Measurements from ENCODE around the gene CORO1C. TPM values are rescaled to one million over a fixed set of nuclear protein-coding genes. Genes with fewer than 3 reads are reported as not detected.

The CORO1C gene
- total RNA-seq, 4 donors from 2014 or later: 24.7 to 47.6 (median 30.9) TPM

DNA sequence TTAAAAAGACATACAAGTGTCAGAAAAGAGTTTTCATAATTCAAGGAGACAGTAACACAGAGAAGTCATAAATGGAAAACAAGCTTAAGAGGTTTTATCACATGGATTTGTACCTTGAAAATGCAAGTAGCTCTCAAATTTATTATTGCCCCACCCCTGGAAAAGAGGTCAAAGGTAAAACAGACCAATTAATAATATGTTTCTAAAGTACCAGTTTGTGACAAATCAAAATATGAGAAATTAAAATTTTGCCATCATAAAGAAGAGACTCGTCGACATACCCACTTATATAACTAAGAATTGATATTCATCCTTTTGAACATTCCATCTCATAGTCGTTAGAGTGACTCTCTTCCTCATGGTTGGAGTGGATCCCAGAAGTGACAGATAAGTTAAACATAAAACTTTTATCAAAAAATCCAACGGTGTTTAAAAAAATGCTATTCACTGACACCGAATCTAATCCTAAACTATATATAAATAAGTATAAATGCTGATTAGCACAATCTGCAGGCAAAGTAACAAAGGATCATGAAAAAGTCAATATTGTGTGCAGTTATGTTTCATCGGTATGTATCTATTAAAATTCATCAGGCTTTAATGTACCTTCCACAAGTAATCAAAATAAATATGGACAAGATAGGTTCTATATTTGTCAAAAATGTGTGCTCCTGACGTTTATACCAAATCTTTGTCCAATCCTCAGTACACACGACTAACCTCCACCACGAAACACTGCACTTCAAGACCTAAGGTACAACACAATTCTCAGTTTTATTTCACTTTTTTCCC lies 2.3 kb downstream of the CORO1C start:
- ATAC-seq (no peak), DNase-seq (no peak)
- H3K4me1 ChIP-seq: peaks cover 55% of the 10 kb centered on the region in 2 donors
- H3K27me3 ChIP-seq: no peaks in the 10 kb centered on the region
- H3K36me3 ChIP-seq: no peaks in the 10 kb centered on the region
- no peaks in the 10 kb centered on the region for H3K9me3 ChIP-seq
- H3K4me3 ChIP-seq: peak overlapping the region; percentile 91 to 99 (median 96)
- in situ Hi-C loops (cut with MboI; ENCODE audit: low sequenced_read_pairs in 4 of 4) (loop anchor here in 1 of 4 donors (10.0 kb wide), 1 partner anchor 64 kb away; no protein-coding TSS in a partner anchor), intact Hi-C loops (cut with DNase I; ENCODE audit: low total_unique reads) (no loop called here)
- peak overlapping the region; percentile 96 to 100 (median 100) for H3K27ac ChIP-seq
- TF ChIP-seq, protein P1, sequence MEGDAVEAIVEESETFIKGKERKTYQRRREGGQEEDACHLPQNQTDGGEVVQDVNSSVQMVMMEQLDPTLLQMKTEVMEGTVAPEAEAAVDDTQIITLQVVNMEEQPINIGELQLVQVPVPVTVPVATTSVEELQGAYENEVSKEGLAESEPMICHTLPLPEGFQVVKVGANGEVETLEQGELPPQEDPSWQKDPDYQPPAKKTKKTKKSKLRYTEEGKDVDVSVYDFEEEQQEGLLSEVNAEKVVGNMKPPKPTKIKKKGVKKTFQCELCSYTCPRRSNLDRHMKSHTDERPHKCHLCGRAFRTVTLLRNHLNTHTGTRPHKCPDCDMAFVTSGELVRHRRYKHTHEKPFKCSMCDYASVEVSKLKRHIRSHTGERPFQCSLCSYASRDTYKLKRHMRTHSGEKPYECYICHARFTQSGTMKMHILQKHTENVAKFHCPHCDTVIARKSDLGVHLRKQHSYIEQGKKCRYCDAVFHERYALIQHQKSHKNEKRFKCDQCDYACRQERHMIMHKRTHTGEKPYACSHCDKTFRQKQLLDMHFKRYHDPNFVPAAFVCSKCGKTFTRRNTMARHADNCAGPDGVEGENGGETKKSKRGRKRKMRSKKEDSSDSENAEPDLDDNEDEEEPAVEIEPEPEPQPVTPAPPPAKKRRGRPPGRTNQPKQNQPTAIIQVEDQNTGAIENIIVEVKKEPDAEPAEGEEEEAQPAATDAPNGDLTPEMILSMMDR (IDR thresholded peaks at IDR 0.05 in 4 of 5, conservative IDR thresholded peaks at IDR 0.05 in 1 of 5): no peak
- TF ChIP-seq POLR2A (IDR thresholded peaks at IDR 0.05): no peak

DNA sequence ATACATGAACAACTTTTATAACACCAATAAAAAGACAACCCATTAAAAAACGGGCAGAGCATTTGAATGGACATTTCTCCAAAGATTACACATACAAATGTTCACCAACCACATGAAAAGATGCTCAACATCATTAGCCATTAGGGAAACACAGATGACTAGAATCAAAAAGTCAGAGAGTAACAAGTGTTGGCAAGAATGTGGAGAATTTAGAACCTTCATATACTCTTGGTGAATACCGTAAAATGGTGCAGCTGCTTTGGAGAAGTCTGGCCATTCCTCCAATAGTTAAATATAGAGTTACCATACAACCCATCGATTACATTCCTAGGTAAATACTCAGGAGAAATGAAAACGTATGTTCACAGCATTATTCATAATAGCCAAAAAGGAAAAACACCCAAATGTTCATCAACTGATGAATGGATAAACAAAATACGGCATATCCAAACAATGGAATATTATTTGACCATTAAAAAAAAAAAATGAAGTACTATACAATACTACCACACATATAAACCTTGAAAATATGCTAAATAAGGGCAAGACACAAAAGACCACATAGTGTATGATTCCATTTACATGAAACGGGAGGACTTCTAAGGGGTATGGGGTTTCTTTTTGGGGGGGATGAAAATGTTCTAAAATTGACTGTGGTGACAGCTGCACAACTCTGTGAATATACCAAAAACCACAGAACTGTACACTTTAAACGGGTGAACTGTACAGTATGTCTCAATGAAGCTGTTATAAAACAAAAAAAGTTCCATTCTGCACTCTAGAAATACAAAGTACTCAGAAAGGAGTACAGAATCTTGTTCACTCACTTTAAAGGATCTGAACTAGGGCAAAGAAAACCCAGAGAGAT lies 3.2 kb downstream of the CORO1C start:
- no peak for TF ChIP-seq POLR2A (IDR thresholded peaks at IDR 0.05)
- TF ChIP-seq, protein P1 (IDR thresholded peaks at IDR 0.05 in 4 of 5, conservative IDR thresholded peaks at IDR 0.05 in 1 of 5): no peak
- Histone ChIP-seq H3K27ac (peak overlapping the region; percentile 96 to 100 (median 100)), H3K4me1 (peaks cover 64% of the 10 kb centered on the region in 2 donors), H3K36me3 (no peaks in the 10 kb centered on the region), H3K27me3 (no peaks in the 10 kb centered on the region), H3K9me3 (no peaks in the 10 kb centered on the region), H3K4me3 (peak overlapping the region; percentile 15 to 99 (median 92))
- no peak for ATAC-seq
- no peak for DNase-seq
- in situ Hi-C loops (cut with MboI; ENCODE audit: low sequenced_read_pairs in 4 of 4): loop anchor here in 1 of 4 donors (10.0 kb wide), 1 partner anchor 63 kb away; no protein-coding TSS in a partner anchor
- intact Hi-C loops (cut with DNase I; ENCODE audit: low total_unique reads): no loop called here

DNA sequence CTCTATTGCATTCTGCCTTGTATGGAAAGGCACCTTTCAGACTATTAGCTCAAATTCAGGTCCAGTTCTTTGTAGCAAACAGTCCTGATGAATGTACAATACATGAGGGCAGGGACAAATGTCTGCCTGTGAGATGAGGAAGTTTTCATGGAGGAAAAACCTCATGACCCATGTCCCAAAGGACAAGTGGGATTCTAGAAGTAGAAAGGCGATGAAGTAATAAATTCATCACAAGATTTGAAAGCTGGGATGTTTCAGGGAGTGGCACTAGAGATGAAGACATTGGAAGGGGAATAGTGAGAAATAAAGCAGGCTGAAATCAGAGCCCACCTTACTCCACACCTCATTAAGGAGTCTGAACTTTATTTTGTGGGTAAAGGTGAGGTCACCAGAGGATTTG lies 4.2 kb downstream of the CORO1C start:
- no peak for ATAC-seq
- no peaks in the 10 kb centered on the region for H3K9me3 ChIP-seq
- H3K27me3 ChIP-seq: no peaks in the 10 kb centered on the region
- intact Hi-C loops (cut with DNase I; ENCODE audit: low total_unique reads): no loop called here
- peaks cover 67 to 68% of the 10 kb centered on the region in 2 donors for H3K4me1 ChIP-seq
- no peak overlapping the region for H3K4me3 ChIP-seq
- H3K27ac ChIP-seq: peak overlapping the region; percentile 85 to 100 (median 98)
- TF ChIP-seq, protein P1 (IDR thresholded peaks at IDR 0.05 in 4 of 5, conservative IDR thresholded peaks at IDR 0.05 in 1 of 5): no peak
- TF ChIP-seq POLR2A (IDR thresholded peaks at IDR 0.05): no peak
- in situ Hi-C loops (cut with MboI; ENCODE audit: low sequenced_read_pairs in 4 of 4): loop anchor here in 1 of 4 donors (10.0 kb wide), 1 partner anchor 62 kb away; no protein-coding TSS in a partner anchor
- DNase-seq: no peak
- no peaks in the 10 kb centered on the region for H3K36me3 ChIP-seq

DNA sequence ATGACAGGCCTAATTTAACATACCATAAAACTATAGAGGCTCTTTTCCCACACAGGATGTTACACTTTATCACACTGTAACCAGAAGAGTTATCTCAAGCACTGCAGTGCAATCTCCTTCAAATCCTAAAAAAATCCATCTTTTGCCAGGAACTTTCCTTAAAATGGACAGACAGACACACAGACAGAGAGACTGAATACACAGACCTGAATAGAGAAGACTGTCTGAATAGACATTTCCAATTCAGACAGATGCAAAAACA lies 6.5 kb downstream of the CORO1C start:
- Histone ChIP-seq H3K27ac (peak overlapping the region; percentile 85 to 100 (median 98)), H3K27me3 (no peaks in the 10 kb centered on the region), H3K4me3 (no peak overlapping the region), H3K9me3 (no peaks in the 10 kb centered on the region), H3K36me3 (no peaks in the 10 kb centered on the region), H3K4me1 (peaks cover 79 to 86% of the 10 kb centered on the region in 2 donors)
- in situ Hi-C loops (cut with MboI; ENCODE audit: low sequenced_read_pairs in 4 of 4) (loop anchor here in 1 of 4 donors (10.0 kb wide), 1 partner anchor 60 kb away; no protein-coding TSS in a partner anchor), intact Hi-C loops (cut with DNase I; ENCODE audit: low total_unique reads) (no loop called here)
- TF ChIP-seq, protein P1 (IDR thresholded peaks at IDR 0.05 in 4 of 5, conservative IDR thresholded peaks at IDR 0.05 in 1 of 5): no peak
- no peak for TF ChIP-seq POLR2A (IDR thresholded peaks at IDR 0.05)
- ATAC-seq: no peak
- DNase-seq: no peak
